ENCODE results near the gene APCDD1L. TPM values are rescaled to one million over a fixed set of nuclear protein-coding genes. Genes with fewer than 3 reads are reported as not detected.
"Not testable (repeated sequence)": the region's sequence is repeated elsewhere in the genome, so short reads cannot be mapped to it uniquely, and the experiment has no call there.

The APCDD1L gene
- total RNA-seq, 4 donors from 2014 or later = 0.23 to 1.2 (median 1.1) TPM

DNA sequence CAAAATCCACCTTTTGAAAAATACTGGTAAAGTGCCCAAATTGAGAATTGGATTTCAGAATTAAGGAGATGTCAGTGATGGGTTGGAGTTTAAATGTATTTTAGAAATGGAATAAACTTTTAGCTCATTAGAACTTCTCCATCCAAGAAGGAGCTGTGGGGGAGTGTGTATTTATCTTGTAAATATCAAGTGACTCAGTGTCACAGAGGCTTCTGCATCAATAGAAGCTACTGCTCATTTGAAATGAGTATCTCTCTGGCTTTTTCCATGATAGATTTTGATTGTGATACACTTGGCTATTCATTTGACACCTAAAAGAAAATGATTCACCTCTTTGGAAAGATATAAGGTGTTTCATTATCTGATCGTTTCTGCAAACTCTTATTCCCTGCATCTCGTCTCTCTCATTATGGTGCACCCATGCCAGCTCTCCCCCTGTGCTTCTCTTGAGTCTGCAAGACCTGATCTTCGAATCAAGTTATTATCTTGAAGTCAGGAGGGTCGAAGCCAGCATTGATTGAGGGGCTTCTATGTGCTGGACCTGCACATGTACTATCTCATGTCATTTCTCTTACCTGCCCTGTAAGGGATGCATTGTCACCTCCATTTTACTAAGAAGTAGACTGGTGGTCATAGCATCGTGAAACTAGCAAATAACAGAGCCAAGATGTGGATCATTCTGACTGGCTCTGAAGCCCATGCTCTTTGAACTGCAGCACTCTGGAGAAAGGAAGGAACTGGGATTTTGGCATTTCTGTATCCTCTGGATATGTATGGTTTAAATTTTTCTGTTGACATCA lies 96.0 kb downstream of the APCDD1L start:
- Histone ChIP-seq H3K27ac (no peak overlapping the region), H3K4me3 (no peak overlapping the region), H3K27me3 (no peaks in the 10 kb centered on the region), H3K36me3 (peaks cover 32% of the 10 kb centered on the region), H3K9me3 (no peaks in the 10 kb centered on the region), H3K4me1 (peaks cover 10% of the 10 kb centered on the region)
- no peak for DNase-seq (ENCODE audit: low spot score in 2 of 2)
- TF ChIP-seq POLR2AphosphoS5 (IDR thresholded peaks at IDR 0.05) (no peak), EP300 (IDR thresholded peaks at IDR 0.05) (no peak), POLR2A (IDR thresholded peaks at IDR 0.05) (no peak)
- TF ChIP-seq, protein P1, sequence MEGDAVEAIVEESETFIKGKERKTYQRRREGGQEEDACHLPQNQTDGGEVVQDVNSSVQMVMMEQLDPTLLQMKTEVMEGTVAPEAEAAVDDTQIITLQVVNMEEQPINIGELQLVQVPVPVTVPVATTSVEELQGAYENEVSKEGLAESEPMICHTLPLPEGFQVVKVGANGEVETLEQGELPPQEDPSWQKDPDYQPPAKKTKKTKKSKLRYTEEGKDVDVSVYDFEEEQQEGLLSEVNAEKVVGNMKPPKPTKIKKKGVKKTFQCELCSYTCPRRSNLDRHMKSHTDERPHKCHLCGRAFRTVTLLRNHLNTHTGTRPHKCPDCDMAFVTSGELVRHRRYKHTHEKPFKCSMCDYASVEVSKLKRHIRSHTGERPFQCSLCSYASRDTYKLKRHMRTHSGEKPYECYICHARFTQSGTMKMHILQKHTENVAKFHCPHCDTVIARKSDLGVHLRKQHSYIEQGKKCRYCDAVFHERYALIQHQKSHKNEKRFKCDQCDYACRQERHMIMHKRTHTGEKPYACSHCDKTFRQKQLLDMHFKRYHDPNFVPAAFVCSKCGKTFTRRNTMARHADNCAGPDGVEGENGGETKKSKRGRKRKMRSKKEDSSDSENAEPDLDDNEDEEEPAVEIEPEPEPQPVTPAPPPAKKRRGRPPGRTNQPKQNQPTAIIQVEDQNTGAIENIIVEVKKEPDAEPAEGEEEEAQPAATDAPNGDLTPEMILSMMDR (IDR thresholded peaks at IDR 0.05) = no peak
- WGBS = 70% methylated on average over 5 of the region's 5 CpGs

DNA sequence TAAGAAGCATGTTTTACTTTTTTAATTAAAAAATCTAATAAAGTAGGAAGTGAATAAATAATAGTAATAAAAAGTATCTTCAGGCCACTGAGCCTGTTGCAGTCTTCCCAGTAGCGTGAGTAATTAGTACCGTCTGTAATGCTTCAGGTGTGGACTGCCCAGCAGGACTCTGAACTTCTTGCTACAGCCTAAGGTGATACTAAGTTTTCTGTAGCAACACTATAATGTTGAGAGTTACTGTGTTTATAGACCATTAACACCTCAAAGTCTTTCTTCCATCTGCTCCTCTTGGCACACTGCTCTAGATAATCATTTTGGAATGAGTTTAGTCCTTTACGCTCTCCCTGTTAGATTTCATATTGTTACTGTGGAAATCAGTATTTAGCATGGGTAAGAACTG lies 97.8 kb downstream of the APCDD1L start:
- peaks cover 29% of the 10 kb centered on the region for H3K36me3 ChIP-seq
- DNase-seq (ENCODE audit: low spot score in 2 of 2) = no peak
- no peak overlapping the region for H3K4me3 ChIP-seq
- TF ChIP-seq POLR2AphosphoS5 (IDR thresholded peaks at IDR 0.05) (no peak), EP300 (IDR thresholded peaks at IDR 0.05) (no peak), POLR2A (IDR thresholded peaks at IDR 0.05) (no peak)
- TF ChIP-seq, protein P1 (IDR thresholded peaks at IDR 0.05) = no peak
- 95% methylated on average over 3 of the region's 3 CpGs for WGBS
- H3K27ac ChIP-seq = no peak overlapping the region
- H3K4me1 ChIP-seq = peaks cover 10% of the 10 kb centered on the region
- H3K27me3 ChIP-seq = no peaks in the 10 kb centered on the region
- H3K9me3 ChIP-seq = no peaks in the 10 kb centered on the region

DNA sequence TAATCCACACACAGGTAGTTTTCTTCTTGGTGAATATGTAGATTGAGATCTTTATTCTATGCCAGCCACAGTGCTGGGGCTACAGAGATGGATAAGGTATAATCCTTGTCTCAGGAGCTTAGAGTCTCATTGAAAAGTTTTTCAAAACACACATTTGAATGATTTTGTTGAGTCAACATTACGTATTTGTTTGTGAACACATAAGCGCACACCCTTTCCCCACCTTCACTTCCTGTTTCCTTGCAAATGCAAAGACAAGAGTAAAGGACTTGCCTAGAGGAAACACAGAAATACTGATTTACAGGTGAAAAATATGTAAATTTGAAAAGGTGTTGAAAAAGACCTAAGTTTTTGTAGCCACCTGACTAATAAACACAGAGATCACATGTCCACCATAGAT lies 98.4 kb downstream of the APCDD1L start:
- Histone ChIP-seq H3K36me3 (peaks cover 27% of the 10 kb centered on the region), H3K4me3 (no peak overlapping the region), H3K27me3 (no peaks in the 10 kb centered on the region), H3K9me3 (no peaks in the 10 kb centered on the region), H3K27ac (no peak overlapping the region), H3K4me1 (peaks cover 10% of the 10 kb centered on the region)
- no peak for TF ChIP-seq POLR2AphosphoS5 (IDR thresholded peaks at IDR 0.05)
- TF ChIP-seq, protein P1 (IDR thresholded peaks at IDR 0.05) = no peak
- TF ChIP-seq EP300 (IDR thresholded peaks at IDR 0.05) = no peak
- no peak for TF ChIP-seq POLR2A (IDR thresholded peaks at IDR 0.05)
- no peak for DNase-seq (ENCODE audit: low spot score in 2 of 2)
- WGBS = 91% methylated on average over 2 of the region's 2 CpGs

- Histone ChIP-seq H3K27ac (no peak overlapping the region), H3K27me3 (no peaks in the 10 kb centered on the region), H3K4me3 (no peak overlapping the region), H3K4me1 (peaks cover 10% of the 10 kb centered on the region), H3K9me3 (no peaks in the 10 kb centered on the region), H3K36me3 (peaks cover 19% of the 10 kb centered on the region)
- no peak for DNase-seq (ENCODE audit: low spot score in 2 of 2)
- 90% methylated on average over 1 of the region's 1 CpG for WGBS
- TF ChIP-seq POLR2AphosphoS5 (IDR thresholded peaks at IDR 0.05) (no peak), EP300 (IDR thresholded peaks at IDR 0.05) (no peak), POLR2A (IDR thresholded peaks at IDR 0.05) (no peak)
- TF ChIP-seq, protein P1 (IDR thresholded peaks at IDR 0.05) = no peak
Observed at GRCh38 chr20:58416057-58416456, 99.1 kb downstream of the APCDD1L start.

DNA sequence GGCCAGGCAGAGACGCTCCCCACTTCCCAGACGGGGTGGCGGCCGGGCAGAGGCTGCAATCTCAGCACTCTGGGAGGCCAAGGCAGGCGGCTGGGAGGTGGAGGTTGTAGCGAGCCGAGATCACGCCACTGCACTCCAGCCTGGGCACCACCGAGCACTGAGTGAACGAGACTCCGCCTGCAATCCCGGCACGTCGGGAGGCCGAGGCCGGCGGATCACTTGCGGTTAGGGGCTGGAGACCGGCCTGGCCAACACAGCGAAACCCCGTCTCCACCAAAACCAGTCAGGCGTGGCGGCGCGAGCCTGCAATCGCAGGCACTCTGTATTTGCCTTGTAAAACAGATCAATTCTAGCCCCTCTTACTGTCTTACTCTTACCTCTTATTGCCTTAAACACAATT lies 100.4 kb downstream of the APCDD1L start:
- not testable (repeated sequence) for H3K27me3 ChIP-seq; H3K36me3 ChIP-seq; DNase-seq (ENCODE audit: low spot score in 2 of 2); H3K4me3 ChIP-seq; H3K27ac ChIP-seq; H3K9me3 ChIP-seq
- peaks cover 13% of the 10 kb centered on the region for H3K4me1 ChIP-seq
- 98% methylated on average over 22 of the region's 26 CpGs for WGBS

DNA sequence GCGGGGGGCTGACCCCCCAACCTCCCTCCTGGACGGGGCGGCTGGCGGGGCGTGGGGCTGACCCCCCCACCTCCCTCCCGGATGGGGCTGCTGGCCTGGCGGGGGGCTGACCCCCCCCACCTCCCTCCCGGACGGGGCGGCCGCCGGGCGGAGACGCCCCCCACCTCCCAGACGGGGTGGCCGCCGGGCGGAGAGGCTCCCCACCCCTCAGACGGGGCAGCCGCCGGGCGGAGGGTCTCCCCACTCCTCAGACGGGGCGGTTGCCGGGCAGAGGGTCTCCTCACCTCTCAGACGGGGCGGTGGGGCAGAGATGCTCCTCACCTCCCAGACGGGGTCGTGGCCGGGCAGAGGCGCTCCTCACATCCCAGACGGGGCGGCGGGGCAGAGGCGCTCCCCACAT lies 101.0 kb downstream of the APCDD1L start:
- not testable (repeated sequence) for H3K27ac ChIP-seq; H3K36me3 ChIP-seq; DNase-seq (ENCODE audit: low spot score in 2 of 2); H3K4me3 ChIP-seq; H3K9me3 ChIP-seq; H3K27me3 ChIP-seq
- peaks cover 16% of the 10 kb centered on the region for H3K4me1 ChIP-seq
- no CpG with 5 or more reads among the region's 35 CpGs for WGBS

Other genes with a start within 250 kb of the APCDD1L start
- 10 to 100 TPM; 17.0 to 21.6 (median 19.1) TPM for gene RAB22A, start 205.7 kb downstream of the APCDD1L start, total RNA-seq
- 10 to 100 TPM; 10.9 to 20.4 (median 17.9) TPM for gene VAPB, start 126.2 kb downstream of the APCDD1L start, total RNA-seq
- gene STX16, start 135.9 kb upstream of the APCDD1L start, total RNA-seq = 100 to 1,000 TPM in 1 of 4 donors, 10 to 100 TPM in 3; 35.6 to 138 (median 50.9) TPM
- gene NPEPL1, start 177.4 kb upstream of the APCDD1L start, total RNA-seq = 10 to 100 TPM; 21.0 to 69.2 (median 42.0) TPM

Data from suprapubic skin (tissue), 4 donors.